ENCODE measurements around the gene SMG9.

The SMG9 gene

DNA sequence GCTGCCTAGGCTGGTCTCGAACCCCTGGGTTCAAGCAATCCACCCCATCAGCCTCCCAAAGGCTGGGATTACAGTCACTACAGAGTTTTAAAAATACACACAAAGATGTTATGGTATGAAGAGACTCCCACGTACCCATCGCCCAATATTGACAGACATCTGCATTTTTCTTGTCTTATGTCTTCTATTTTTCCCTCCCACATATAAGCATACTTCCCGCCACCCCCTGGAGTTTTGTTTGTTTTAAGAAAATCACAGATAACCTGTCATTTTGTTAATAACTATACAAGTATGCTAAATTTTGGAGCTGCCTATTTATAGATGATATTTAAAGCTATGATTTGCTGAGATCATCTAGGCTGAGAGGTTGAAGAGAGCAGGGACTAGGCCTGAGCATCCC is 6.2 kb upstream of the SMG9 start:
- Histone ChIP-seq H4K20me1 (ENCODE audit: insufficient read depth, low read length) (no peaks in the 10 kb centered on the region), H3K79me2 (ENCODE audit: low read length) (peaks cover 5% of the 10 kb centered on the region; the same call in 1 of the 2 replicates), H3K9me3 (replicated peaks; ENCODE audit: insufficient read depth, low read length) (no peaks in the 10 kb centered on the region), H3K4me1 (ENCODE audit: low read length) (peaks cover 41% of the 10 kb centered on the region), H2AFZ (ENCODE audit: low read length) (no peak overlapping the region), H3F3A (ENCODE audit: insufficient read depth, low read length) (peaks cover 36% of the 10 kb centered on the region), H3K4me2 (ENCODE audit: low read depth, low read length) (no peak overlapping the region), H3K9me2 (replicated peaks; ENCODE audit: insufficient read depth, low read length) (no peaks in the 10 kb centered on the region), H3K27me3 (replicated peaks; ENCODE audit: insufficient read depth, low read length) (no peaks in the 10 kb centered on the region), H3K36me3 (replicated peaks; ENCODE audit: insufficient read depth, low read length) (no peaks in the 10 kb centered on the region), H3K27ac (ENCODE audit: low read length) (no peak overlapping the region), H3K4me3 (ENCODE audit: low read length) (no peak overlapping the region), H3K9ac (ENCODE audit: low read length) (no peak overlapping the region)
- DNase-seq = no peak
- TF ChIP-seq, protein P1, sequence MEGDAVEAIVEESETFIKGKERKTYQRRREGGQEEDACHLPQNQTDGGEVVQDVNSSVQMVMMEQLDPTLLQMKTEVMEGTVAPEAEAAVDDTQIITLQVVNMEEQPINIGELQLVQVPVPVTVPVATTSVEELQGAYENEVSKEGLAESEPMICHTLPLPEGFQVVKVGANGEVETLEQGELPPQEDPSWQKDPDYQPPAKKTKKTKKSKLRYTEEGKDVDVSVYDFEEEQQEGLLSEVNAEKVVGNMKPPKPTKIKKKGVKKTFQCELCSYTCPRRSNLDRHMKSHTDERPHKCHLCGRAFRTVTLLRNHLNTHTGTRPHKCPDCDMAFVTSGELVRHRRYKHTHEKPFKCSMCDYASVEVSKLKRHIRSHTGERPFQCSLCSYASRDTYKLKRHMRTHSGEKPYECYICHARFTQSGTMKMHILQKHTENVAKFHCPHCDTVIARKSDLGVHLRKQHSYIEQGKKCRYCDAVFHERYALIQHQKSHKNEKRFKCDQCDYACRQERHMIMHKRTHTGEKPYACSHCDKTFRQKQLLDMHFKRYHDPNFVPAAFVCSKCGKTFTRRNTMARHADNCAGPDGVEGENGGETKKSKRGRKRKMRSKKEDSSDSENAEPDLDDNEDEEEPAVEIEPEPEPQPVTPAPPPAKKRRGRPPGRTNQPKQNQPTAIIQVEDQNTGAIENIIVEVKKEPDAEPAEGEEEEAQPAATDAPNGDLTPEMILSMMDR (IDR thresholded peaks at IDR 0.05; ENCODE audit: low read length) = no peak
- TF ChIP-seq EZH2phosphoT487 (IDR thresholded peaks at IDR 0.05; ENCODE audit: low read length) = no peak
- TF ChIP-seq EZH2 (optimal IDR thresholded peaks at IDR 0.05; ENCODE audit: low read depth, low read length) = no peak

DNA sequence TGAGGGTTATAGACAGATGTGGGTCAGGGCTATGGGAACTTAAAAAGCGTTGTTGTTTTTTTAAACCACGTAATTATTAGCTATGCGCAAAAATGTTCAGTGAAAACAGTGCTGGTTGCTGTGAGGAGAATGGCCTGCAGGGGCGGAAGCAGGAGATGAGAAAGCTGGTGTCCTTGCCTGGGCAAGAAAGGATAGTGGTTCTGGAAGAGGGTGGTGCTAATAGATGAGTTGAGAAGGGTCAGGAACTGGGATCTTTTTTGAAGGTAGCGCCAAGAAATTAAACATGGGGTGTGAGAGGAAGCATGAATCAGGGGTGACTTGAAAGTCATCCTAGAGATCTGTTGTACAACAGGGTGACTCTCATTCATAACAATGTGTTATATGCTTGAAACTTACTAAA is 4.8 kb upstream of the SMG9 start:
- H4K20me1 ChIP-seq (ENCODE audit: insufficient read depth, low read length) = no peaks in the 10 kb centered on the region
- H3K36me3 ChIP-seq (replicated peaks; ENCODE audit: insufficient read depth, low read length) = no peaks in the 10 kb centered on the region
- no peaks in the 10 kb centered on the region for H3K27me3 ChIP-seq (replicated peaks; ENCODE audit: insufficient read depth, low read length)
- TF ChIP-seq EZH2phosphoT487 (IDR thresholded peaks at IDR 0.05; ENCODE audit: low read length) (no peak), EZH2 (optimal IDR thresholded peaks at IDR 0.05; ENCODE audit: low read depth, low read length) (no peak)
- TF ChIP-seq, protein P1 (IDR thresholded peaks at IDR 0.05; ENCODE audit: low read length) = no peak
- H3F3A ChIP-seq (ENCODE audit: insufficient read depth, low read length) = peaks cover 28% of the 10 kb centered on the region
- no peaks in the 10 kb centered on the region for H3K9me3 ChIP-seq (replicated peaks; ENCODE audit: insufficient read depth, low read length)
- no peak overlapping the region for H3K27ac ChIP-seq (ENCODE audit: low read length)
- no peaks in the 10 kb centered on the region for H3K9me2 ChIP-seq (replicated peaks; ENCODE audit: insufficient read depth, low read length)
- no peak for DNase-seq
- H3K9ac ChIP-seq (ENCODE audit: low read length) = no peak overlapping the region
- H3K79me2 ChIP-seq (ENCODE audit: low read length) = peaks cover 14% of the 10 kb centered on the region
- no peak overlapping the region for H3K4me2 ChIP-seq (ENCODE audit: low read depth, low read length)
- H2AFZ ChIP-seq (ENCODE audit: low read length) = no peak overlapping the region
- peaks cover 27% of the 10 kb centered on the region for H3K4me1 ChIP-seq (ENCODE audit: low read length)
- H3K4me3 ChIP-seq (ENCODE audit: low read length) = no peak overlapping the region

DNA sequence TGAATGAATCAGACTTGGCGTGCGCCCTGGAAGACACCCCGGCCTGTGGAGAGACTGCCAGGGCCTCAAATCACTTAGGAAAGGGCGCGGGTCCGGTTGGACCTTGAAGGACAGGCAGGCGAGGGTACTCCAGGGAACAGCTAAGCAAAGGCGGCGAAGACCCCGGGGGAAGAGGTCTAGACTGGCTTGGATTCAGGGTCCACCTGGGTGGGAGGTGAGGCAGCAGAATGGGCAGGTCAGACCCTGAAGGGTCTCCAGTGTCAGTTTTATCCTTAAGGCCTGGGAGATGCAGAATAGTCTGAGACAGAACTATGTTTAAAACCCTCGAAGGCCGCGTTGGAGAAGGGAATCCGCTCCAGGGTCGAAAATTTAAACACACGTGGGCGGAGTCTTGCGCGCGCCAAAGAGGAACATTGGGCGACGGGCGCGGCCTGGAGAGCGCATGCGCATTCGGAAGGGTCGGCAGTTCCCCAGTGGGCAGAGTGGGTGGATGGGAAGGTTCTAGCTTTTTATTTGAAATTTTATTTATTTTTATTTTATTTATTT is 567 bp upstream of the SMG9 start:
- H3K4me1 ChIP-seq (ENCODE audit: low read length) = peaks cover 29% of the 10 kb centered on the region
- peak overlapping the region; percentile 99 for H3K4me3 ChIP-seq (ENCODE audit: low read length)
- H3K27me3 ChIP-seq (replicated peaks; ENCODE audit: insufficient read depth, low read length) = no peaks in the 10 kb centered on the region
- no peaks in the 10 kb centered on the region for H3K36me3 ChIP-seq (replicated peaks; ENCODE audit: insufficient read depth, low read length)
- no peaks in the 10 kb centered on the region for H3K9me3 ChIP-seq (replicated peaks; ENCODE audit: insufficient read depth, low read length)
- peak; percentile 87 for DNase-seq
- H2AFZ ChIP-seq (ENCODE audit: low read length) = peak overlapping the region; percentile 66
- H4K20me1 ChIP-seq (ENCODE audit: insufficient read depth, low read length) = no peaks in the 10 kb centered on the region
- H3K27ac ChIP-seq (ENCODE audit: low read length) = peak overlapping the region; percentile 95
- H3K9ac ChIP-seq (ENCODE audit: low read length) = peak overlapping the region; percentile 98
- H3F3A ChIP-seq (ENCODE audit: insufficient read depth, low read length) = peaks cover 32% of the 10 kb centered on the region
- no peak for TF ChIP-seq EZH2 (optimal IDR thresholded peaks at IDR 0.05; ENCODE audit: low read depth, low read length)
- TF ChIP-seq, protein P1 (IDR thresholded peaks at IDR 0.05; ENCODE audit: low read length) = no peak
- TF ChIP-seq EZH2phosphoT487 (IDR thresholded peaks at IDR 0.05; ENCODE audit: low read length) = no peak
- peaks cover 48% of the 10 kb centered on the region for H3K79me2 ChIP-seq (ENCODE audit: low read length)
- no peaks in the 10 kb centered on the region for H3K9me2 ChIP-seq (replicated peaks; ENCODE audit: insufficient read depth, low read length)
- H3K4me2 ChIP-seq (ENCODE audit: low read depth, low read length) = peak overlapping the region; percentile 99

All from MM.1S (cell line).